ENCODE data around the gene DBF4B. TPM values are rescaled to one million over a fixed set of nuclear protein-coding genes. Genes with fewer than 3 reads are reported as not detected.
A peak's percentile ranks its signal among the peaks of the same experiment; 100 is the strongest.

DBF4B gene
- total and polyA plus RNA-seq, 2 of the 13 experiments (the other 11 are each of a cell fraction or from before 2014, with no cell fraction given), result 11.7 to 13.2 TPM

DNA sequence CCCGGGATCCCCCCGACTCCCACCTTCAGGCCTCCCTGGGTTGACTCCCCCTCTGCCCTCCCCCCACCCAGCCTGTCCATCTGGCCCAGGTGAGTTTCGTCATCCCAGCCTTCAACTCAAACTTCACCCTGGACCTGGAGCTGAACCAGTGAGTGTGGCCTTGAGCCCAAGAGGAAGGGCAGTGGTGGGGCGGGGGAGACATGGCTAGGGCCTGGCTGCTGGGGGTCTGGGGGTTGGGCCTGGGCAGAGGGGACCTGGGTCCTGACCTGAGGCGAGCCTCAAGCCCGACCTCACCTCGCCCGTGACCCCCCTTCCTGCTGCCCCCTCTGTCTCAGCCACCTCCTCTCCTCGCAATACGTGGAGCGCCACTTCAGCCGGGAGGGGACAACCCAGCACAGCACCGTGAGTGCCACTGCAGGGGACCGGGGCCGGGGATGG is 61.2 kb downstream of the DBF4B start (continued):
- TF ChIP-seq KDM5B (CRISPR knock-in tag; IDR thresholded peaks at IDR 0.05; ENCODE audit: borderline replicate concordance), result no peak
- no peak for TF ChIP-seq NFRKB (IDR thresholded peaks at IDR 0.05)
- no peak for TF ChIP-seq ZFYVE20 (CRISPR knock-in tag; IDR thresholded peaks at IDR 0.05; ENCODE audit: borderline replicate concordance, low read depth)
- TF ChIP-seq ZNF589 (CRISPR knock-in tag; conservative IDR thresholded peaks at IDR 0.05), result no peak
- peak; percentile 49; the same call in 1 of the 2 replicates for TF ChIP-seq ZNF292 (CRISPR knock-in tag; IDR thresholded peaks at IDR 0.05; ENCODE audit: borderline replicate concordance, low read depth)
- TF ChIP-seq ZKSCAN8 (CRISPR knock-in tag; IDR thresholded peaks at IDR 0.05; ENCODE audit: borderline replicate concordance), result no peak
- 0 out of 2 replicates have a peak, but pooled peaks have one; percentile 14 for TF ChIP-seq FOXP4 (CRISPR knock-in tag; IDR thresholded peaks at IDR 0.05)
- no peak for TF ChIP-seq SSRP1 (CRISPR knock-in tag; IDR thresholded peaks at IDR 0.05)
- TF ChIP-seq, protein P1, sequence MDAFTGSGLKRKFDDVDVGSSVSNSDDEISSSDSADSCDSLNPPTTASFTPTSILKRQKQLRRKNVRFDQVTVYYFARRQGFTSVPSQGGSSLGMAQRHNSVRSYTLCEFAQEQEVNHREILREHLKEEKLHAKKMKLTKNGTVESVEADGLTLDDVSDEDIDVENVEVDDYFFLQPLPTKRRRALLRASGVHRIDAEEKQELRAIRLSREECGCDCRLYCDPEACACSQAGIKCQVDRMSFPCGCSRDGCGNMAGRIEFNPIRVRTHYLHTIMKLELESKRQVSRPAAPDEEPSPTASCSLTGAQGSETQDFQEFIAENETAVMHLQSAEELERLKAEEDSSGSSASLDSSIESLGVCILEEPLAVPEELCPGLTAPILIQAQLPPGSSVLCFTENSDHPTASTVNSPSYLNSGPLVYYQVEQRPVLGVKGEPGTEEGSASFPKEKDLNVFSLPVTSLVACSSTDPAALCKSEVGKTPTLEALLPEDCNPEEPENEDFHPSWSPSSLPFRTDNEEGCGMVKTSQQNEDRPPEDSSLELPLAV (CRISPR knock-in tag; conservative IDR thresholded peaks at IDR 0.05; ENCODE audit: low read depth), result no peak
- no peak for TF ChIP-seq REXO4 (CRISPR knock-in tag; IDR thresholded peaks at IDR 0.05; ENCODE audit: borderline replicate concordance)
- no peak for TF ChIP-seq MAFG (CRISPR knock-in tag; IDR thresholded peaks at IDR 0.05)
- no peak for TF ChIP-seq ZNF317 (CRISPR knock-in tag; IDR thresholded peaks at IDR 0.05)
- no peak for TF ChIP-seq SCMH1 (CRISPR knock-in tag; IDR thresholded peaks at IDR 0.05; ENCODE audit: borderline replicate concordance)
- no peak for TF ChIP-seq ZNF615 (CRISPR knock-in tag; IDR thresholded peaks at IDR 0.05; ENCODE audit: borderline replicate concordance)
- no peak for TF ChIP-seq HNRNPLL (IDR thresholded peaks at IDR 0.05; ENCODE audit: low read depth, low read length, poor library complexity, severe bottlenecking)
- TF ChIP-seq SRSF9 (IDR thresholded peaks at IDR 0.05; ENCODE audit: borderline replicate concordance, insufficient read depth, low read depth, low read length, poor library complexity, severe bottlenecking), result no peak
- TF ChIP-seq ZNF224 (CRISPR knock-in tag; IDR thresholded peaks at IDR 0.05), result no peak
- TF ChIP-seq SALL2 (CRISPR knock-in tag; IDR thresholded peaks at IDR 0.05), result no peak
- TF ChIP-seq HNF4A (CRISPR knock-in tag; IDR thresholded peaks at IDR 0.05), result peak; percentile 78

Measured in HepG2 (cell line).